GM19193 (cell line): ENCODE measurements around the gene C7orf57.

Experiments
- POLR2A ChIP-seq: IDR thresholded peaks from 4 replicates; pipeline ENCODE4 v1.6.1; 2011; ENCODE audit not compliant: insufficient read depth, insufficient read length; ENCODE audit errors: extremely low read depth

The C7orf57 gene

GRCh38 chr7:48109848-48110663 lies 74.7 kb downstream of the C7orf57 start:
- TF ChIP-seq POLR2A, result no peak

DNA sequence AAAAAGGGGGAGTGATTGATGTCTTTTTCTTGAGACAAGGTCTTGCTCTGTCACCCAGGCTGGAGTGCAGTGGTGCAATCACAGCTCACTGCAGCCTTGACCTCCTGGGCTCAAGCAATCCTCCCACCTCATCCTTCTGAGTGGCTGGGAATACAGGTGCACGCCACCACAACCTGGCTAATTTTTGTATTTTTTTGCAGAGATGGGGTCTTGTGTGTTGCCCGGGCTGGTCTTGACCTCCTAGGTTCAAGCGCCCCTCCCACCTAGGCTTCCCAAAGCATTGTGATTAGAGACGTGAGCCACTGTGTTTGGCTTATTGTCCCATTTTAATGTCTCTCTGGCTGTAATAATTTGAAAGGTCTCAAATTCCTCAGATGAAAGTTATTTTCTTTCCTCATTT lies 75.5 kb downstream of the C7orf57 start:
- TF ChIP-seq POLR2A, result no peak
